Measurements from ENCODE around the gene OR14A16.

OR14A16 gene, protein sequence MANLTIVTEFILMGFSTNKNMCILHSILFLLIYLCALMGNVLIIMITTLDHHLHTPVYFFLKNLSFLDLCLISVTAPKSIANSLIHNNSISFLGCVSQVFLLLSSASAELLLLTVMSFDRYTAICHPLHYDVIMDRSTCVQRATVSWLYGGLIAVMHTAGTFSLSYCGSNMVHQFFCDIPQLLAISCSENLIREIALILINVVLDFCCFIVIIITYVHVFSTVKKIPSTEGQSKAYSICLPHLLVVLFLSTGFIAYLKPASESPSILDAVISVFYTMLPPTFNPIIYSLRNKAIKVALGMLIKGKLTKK

GRCh38 chr1:247824023-247824422 is at the start of gene OR14A16:
Gene OR14A16, minus strand, starts transcription at chr1:247824119. Its CDS starts 8,390 bp downstream, at chr1:247815729.
- no peak for DNase-seq

DNA sequence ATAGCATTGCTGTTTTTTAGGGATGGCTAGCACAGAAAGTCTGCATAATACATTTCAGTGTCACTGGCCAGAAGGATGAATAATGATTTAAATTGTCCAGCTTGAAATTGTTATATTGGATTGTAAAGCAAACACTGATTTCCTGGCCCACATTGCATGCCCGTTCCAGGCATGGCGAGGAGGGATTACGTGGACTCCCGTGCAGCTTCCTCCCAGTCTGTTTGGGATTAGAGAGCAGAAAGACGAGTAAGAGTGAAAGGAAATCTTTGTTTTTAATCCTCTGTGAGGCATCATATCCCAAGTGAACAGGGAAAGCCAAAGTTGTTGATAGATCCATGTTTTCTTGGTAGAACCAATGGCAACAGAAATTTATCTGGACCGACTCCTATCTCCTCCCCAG is 41.5 kb upstream of the OR14A16 start:
- DNase-seq: no peak

DNA sequence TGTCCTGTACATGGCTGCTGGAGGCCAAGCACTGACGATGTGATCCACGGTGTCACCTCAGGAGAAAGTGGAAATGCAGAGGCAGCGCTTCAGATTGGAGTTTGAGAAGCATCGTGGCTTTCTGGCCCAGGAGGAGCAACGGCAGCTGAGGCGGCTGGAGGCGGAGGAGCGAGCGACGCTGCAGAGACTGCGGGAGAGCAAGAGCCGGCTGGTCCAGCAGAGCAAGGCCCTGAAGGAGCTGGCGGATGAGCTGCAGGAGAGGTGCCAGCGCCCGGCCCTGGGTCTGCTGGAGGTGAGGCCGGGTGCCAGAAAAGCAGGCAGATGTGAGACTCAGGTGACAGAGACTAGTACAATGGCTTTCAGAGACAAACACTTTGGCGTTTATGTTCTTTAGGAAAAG is 40.7 kb upstream of the OR14A16 start:
- no peak for DNase-seq

GRCh38 chr1:247862756-247863155 is 38.8 kb upstream of the OR14A16 start:
- no peak for DNase-seq

DNA sequence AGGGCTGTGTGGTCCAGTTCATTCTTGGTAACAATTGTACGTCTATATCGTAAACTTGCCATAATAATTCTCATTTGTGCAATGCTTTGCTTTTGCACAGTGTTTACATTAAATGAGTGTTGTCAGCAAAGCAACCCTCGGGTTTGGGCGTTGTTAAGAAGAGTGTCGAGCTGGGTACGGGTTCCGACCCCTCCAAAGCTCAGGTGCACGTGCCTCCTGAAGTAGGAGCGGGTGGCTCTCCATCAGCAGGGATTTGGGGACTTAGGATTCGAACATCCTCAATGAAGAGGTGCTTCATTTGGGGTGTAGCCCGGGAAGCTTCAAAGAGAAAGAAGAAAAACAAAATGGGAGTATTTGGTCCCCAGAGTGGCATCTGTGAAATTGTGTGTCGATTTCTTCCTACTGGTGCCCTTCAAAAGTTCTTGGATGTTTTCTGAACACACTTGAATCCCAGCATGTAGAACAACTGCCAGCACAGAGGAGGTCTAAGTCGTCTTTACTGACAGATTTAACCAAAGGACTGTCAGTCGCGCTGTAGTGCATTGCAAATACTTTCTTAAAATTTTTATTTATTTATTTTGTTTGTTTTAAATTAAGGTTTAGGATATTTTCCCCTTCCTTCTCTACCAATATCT is 34.2 kb upstream of the OR14A16 start:
- DNase-seq: no peak

DNA sequence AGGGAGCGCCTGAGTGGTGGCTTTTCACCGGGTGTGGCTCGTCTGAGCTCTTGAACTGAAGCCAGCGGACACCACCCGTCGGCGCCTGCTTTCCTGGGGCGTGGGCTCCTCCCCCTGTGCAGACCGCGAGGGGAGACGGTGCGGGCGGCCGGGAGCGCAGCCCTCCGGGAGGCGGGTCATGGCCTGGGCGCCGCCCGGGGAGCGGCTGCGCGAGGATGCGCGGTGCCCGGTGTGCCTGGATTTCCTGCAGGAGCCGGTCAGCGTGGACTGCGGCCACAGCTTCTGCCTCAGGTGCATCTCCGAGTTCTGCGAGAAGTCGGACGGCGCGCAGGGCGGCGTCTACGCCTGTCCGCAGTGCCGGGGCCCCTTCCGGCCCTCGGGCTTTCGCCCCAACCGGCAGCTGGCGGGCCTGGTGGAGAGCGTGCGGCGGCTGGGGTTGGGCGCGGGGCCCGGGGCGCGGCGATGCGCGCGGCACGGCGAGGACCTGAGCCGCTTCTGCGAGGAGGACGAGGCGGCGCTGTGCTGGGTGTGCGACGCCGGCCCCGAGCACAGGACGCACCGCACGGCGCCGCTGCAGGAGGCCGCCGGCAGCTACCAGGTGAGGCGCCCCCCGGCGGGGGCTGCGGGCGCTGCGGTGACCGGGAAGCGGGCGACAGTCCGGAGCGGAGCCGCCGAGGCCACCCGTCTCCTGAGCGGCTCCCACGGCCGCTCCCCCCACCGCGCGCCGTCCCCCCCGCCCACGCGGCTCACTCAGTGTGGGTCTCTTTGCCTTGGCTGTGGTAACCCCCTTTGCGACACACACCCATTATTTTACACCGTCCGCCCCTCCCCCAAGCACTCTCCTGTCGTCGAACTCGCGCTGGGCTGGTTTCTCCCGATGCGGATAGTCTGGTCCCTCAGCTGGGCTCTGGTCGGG is 33.4 kb upstream of the OR14A16 start, which contains the start of gene TRIM58:
TSS of gene TRIM58 (plus strand) at position 119 of the 916 bp plus-strand sequence. CDS start at position 179, 60 bp downstream.
- DNase-seq: no peak

DNA sequence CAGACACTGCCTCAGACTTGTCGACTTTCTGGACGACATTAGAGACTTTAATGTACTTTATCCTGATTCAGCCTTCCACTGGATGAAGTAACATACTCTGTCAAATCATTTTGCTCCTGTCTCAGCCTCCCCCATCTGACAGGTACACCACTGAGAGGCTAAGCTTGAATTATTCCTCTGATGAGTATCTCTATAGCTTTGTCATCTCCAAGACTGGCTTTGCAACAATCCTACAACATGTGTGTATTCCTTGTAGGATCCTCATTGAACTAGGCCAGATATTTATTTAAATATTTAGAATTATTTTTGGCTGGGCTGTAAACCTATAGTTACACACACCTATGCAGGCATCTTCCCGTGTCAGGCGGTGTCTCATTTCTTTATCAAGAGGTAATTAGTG is 32.0 kb upstream of the OR14A16 start:
- no peak for DNase-seq

- no peak for DNase-seq
Measured at GRCh38 chr1:247854899-247855545, 31.1 kb upstream of the OR14A16 start.

- no peak for DNase-seq
Measured at GRCh38 chr1:247849616-247850015, 25.7 kb upstream of the OR14A16 start.

- no peak for DNase-seq
Measured at GRCh38 chr1:247848346-247848745, 24.4 kb upstream of the OR14A16 start.

DNA sequence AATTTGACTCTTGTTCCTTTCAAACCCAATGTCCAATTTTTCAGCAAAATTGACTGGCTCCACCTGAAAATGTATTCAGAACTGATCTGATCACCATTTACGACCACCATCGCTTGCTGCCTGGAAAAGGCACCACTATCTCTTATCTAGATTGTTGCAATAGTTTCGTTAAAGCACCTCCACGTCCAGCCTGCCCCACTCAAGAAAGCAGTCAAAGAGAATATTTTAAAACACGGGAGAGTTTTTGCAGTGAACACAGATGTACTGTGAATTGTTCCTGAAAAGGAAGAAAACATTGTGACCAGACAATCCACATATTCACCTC is 21.7 kb upstream of the OR14A16 start:
- no peak for DNase-seq

- DNase-seq: no peak
Measured at GRCh38 chr1:247845011-247845692, 21.2 kb upstream of the OR14A16 start.

DNA sequence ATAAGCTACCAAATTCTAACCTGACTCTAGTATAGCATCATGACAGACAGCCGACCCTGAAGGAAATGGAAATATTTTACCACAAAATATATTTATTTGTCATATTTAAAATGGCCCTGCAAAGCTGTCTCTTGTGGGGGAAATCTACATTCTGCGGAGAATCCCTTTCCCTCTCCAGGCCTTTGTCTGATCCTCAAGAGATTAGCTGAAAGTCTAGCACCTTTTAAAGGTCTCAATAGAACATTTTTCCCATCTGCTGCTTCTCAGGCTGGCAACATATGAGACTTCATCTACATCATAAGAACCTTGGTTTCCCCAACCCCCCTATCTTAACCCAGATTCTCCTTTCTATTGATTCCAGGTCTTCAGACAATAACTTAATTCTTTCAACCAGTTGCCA is 19.5 kb upstream of the OR14A16 start:
- DNase-seq: no peak

- no peak for DNase-seq
Measured at GRCh38 chr1:247841796-247842195, 17.9 kb upstream of the OR14A16 start, which contains the start of gene OR11L1. Gene OR11L1, minus strand, starts transcription at chr1:247841896. Its CDS starts 0 bp downstream, at chr1:247841896.

DNA sequence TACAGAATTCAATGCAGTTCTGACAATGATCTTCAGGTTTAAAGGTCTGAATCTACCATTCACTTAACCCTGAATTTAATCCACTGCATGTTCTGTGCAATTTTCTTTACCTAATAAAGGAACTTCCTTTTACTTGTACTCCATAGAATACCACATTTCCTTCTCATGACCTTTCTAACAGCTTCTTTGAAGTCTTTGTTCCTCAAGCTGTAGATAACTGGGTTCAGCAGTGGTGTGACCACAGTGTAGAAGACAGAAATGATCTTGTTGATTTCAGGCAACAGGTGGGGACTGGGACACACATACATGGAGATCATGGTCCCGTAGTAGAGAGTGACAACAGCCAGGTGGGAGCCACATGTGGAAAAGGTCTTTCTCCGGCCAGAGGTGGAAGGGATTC is 16.9 kb upstream of the OR14A16 start:
- no peak for DNase-seq

GRCh38 chr1:247833601-247834000 is 9.7 kb upstream of the OR14A16 start:
- DNase-seq: no peak

- DNase-seq: no peak
Measured at GRCh38 chr1:247829656-247830055, 5.7 kb upstream of the OR14A16 start.

- no peak for DNase-seq
Measured at GRCh38 chr1:247825362-247825761, 1.4 kb upstream of the OR14A16 start.

DNA sequence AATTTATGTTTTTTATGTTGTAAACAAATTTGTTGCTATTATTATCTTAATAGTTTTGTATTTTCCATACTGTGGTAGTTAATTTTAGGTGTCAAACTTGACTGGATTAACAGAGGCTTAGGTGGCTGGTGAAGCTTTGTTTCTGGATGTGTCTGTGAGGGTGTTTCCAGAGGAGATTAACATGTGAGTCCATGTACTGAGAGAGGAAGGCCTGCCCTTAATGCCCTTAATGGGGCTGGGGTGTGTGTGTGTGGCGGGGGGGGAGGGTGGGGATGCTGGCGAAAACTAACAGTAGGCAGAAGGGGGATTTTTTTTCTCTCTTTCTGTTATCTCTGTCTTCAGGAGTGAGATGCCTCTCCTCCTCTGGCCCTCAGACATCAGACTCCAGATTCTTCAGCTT is 1.9 kb downstream of the OR14A16 start:
- no peak for DNase-seq

DNA sequence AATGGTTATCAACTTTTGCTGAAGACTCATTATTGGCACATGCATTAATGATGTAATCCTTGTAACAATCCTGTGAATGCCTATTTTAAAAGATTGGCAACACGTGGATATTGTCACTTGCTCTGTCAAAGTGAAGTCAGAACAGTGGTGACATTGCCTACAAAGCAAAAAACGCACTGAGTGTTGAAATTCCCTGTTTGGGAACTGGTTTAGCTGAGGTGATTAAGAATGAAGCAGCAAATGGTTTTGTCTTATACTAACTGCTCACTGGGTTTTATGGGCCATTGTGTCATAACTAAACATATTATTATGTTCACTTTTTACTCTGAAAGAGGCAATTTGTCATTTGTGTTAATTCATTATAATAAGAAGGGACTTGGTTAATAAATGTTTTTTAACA is 11.3 kb downstream of the OR14A16 start:
- no peak for DNase-seq

- DNase-seq: no peak
Measured at GRCh38 chr1:247797518-247797917, 26.4 kb downstream of the OR14A16 start.

- DNase-seq: no peak
Measured at GRCh38 chr1:247769603-247770002, 54.3 kb downstream of the OR14A16 start.

Data from SW 1271 (cell line).